HG02678 (cell line): ENCODE data around the gene ACOT13.
"Not testable (repeated sequence)": the region's sequence is repeated elsewhere in the genome, so short reads cannot be mapped to it uniquely, and the experiment has no call there.

Experiments used
- ATAC-seq: cut with Tn5 transposase; IDR thresholded peaks from one replicate; pipeline ENCODE4 v1.9.1; 2021; ENCODE audit warnings: mild to moderate bottlenecking, moderate library complexity; ENCODE audit not compliant: unreplicated experiment

Gene ACOT13

DNA sequence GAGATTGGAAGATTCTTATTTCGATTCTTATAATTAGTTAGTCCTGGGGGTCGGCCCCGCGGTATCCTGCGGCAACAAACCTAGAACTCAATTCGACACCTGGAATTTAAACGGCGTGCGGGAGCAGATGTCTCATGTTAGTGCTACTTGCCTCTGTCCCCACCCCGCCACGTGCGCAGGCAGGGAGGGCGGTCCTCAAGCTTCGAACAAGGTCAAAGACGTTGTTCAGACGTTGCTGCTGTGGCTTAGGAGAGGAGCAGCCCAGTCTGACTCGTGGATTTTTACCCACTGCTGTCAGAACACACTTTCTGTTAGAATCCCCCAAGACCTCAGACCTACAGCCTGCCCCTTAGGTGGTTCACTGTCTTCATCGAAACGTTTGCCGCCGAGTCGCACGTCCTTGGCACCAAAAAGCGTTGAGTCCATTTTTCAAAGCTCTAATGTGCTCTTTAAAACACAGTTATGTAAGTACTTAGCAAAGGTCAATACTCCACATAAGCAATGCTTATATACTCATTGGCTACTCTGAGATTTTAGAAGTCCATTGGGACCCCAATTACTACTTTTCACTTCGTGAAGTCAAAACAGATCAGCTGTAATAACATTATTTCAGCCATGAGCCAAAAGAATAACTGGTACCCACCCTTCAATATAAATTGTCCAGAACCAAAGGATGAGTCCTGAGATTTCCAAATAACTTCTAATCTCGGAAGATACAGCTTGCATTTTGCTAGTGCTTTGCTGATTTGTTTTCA is 54.8 kb downstream of the ACOT13 start:
- peak; percentile 51 for ATAC-seq

DNA sequence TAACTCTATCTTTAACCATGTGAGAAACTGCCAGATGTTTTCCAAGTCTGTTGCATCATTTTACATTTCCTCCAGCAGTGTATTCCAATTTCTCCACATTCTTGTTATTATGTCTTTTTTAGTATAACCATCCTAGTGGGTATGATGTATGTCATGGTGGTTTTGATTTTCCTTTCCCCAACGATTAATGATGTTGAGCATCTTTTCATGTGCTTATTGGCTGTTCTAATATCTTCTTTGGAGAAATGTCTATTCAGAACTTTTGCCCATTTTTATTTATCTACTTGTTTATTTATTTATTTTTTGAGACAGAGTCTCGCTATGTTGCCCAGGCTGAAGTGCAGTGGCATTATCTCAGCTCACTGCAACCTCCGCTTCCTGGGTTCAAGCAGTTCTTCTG is 56.4 kb downstream of the ACOT13 start:
- no peak for ATAC-seq

DNA sequence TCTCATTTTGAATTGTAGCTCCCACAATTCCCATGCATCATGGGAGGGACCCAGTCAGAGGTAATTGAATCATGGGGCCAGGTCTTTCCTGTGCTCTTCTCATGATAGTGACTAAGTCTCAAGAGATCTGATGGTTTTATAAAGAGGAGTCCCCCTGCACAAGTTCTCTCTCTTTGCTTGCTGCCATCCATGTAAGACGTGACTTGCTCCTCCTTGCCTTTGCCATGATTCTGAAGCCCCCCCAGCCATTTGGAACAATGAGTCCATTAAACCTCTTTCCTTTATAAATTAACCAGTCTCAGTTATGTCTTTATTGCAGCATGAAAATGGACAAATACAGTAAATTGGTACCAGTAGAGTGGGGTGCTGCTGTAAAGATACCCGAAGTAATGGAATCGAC is 63.8 kb downstream of the ACOT13 start:
- not testable (repeated sequence) for ATAC-seq

DNA sequence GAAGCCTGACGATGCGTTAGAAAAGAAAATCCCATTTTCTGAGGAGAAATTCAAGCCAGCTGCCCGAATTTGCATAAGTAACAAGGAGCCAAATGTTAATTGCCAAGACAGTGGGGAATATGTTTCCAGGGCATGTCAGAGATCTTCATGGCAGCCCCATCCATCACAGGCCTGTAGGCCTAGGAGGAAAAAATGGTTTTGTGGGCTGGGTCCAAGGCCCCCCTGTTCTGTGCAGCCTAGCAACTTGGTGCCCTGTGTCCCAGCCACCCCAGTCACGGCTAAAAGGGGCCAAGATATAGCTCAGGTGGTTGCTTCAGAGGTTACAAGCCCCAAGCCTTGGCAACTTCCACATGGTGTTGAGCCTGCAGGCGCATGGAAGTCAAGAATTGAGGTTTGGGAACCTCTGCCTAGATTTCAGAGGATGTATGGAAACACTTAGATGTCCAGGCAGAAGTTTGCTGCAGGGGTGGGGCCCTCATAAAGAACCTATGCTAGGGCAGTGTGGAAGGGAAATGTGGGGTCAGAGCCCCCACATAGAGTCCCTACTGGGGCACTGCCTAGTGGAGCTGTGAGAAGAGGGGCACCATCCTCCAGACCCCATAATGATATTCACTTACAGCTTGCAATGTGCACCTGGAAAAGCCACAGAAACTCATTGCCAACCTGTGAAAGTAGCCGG is 64.7 kb downstream of the ACOT13 start:
- ATAC-seq, result not testable (repeated sequence)

DNA sequence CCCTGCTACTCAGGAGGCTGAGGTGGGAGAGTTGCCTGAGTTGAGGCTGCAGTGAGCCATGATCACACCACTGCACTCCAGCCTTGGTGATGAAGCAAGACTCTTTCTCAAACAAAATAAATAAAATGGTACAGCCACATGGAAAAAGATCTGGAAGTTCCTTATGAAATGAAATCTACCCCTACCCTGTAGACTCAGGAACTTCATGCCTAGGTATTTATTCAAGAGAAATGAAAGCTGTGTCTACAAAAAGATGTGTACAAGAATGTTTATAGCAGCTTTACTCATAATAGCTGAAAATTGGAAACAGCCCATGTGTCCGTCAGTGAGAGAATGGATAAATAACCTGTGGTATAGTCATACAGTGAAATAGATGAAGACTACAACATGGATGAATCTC is 67.3 kb downstream of the ACOT13 start:
- ATAC-seq, result no peak

DNA sequence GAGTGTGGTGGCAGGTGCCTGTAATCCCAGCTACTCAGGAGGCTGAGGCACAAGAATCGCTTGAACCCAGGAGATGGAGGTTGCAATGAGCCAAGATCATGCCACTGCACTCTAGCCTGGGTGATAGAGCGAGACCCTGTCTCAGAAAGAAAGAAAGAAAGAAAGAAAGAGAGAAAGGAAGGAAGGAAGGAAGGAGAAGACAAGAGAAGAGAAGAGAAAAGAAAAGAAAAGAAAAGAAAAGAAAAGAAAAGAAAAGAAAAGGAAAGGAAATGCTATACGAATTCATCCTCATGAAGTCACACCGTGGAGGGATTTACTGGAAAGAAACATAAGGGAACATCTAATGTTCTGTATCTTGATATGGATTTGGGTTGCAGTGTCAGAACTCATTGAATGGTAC is 67.8 kb downstream of the ACOT13 start:
- not testable (repeated sequence) for ATAC-seq

DNA sequence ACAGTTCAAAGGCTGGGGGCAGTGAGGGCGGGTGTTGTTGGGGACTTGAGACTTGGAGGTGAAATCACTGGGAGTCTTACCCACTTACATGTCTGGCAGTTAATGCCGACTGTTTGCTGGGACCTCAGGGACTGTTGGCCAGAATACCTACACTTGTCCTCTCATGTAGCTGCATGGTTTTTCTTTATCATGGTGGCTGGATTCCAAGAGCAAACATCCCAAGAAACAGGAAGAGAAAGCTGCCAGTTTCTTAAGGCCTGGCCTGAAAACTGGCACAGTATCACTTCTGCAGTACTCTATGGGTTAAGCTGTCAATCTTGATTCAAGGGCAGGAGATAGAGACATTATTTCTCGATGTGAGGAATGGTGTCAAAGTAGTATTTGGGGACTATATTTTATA is 71.9 kb downstream of the ACOT13 start:
- ATAC-seq, result no peak

DNA sequence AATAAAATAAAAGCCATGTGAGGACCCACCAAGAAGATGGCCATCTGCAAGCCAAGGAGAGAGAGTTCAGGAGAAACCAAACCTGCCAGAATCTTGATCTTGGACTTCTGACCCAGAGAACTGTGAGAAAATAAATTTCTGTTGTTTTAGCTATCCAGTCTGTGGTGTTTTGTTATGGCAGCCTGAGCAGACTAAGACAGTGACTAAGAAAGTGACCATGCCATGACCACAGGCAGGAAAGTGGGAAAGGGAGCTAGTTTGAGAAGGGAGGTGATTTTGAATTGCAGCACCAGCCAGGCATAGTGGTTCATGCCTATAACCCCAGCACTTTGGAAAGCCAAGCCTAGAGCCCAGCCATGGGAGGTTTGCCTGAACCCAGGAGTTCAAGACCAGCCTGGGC is 74.0 kb downstream of the ACOT13 start:
- no peak for ATAC-seq

DNA sequence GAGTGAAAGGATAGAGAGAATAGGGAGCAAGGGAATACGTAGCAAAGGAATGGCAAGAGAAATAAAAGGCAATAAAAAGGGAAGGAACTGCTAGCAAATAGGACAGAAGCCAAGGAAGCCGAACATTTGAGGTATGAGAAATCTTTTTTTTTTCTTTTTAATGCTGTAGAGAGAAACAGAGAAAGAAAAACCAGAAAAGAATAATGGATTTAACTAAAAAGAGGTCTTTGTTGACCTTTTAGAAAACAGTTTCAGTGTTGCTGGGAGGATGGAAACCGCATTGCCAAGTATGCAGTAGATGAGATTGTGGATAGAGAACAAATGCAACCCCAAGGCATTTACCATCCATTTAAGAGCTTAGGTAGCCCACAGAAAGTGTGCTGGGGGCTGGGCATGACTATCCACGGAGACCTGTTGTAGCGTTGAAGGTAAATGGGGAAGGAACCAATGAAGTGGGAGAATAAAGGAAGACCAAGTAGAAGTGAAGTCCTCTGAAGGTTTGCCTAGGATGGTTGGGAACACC is 75.4 kb downstream of the ACOT13 start:
- no peak for ATAC-seq

DNA sequence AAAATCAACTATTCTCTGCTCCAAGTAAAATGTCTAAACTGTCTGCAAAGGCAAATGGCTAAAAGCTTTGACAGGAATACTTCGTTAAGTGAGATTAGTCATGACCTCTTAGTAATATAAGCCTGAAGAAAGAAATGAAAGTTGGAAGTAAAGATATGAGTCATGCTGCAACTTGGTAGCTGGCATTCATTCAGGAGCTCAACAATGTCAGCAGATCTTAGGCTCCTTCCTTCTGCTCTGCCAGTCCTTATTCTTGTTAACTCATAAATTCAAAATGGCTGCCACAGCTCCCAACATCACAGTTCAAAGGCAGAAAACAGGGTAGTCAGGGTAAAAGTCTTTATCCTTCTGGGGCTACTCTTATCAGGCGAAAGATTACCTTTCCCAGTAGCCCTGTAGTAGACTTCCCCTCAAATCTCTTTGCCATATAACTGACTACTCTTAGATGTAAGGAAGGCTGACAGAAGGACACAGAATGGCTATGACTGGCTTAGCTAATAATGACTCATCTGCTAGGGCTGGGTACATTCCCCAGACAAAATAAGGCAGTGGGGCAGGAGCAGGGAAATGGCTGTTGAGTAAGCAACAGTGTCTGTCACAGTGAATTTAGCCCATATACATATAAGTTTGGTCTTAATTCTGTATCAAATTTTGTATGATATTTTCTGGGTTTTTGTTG is 76.5 kb downstream of the ACOT13 start:
- peak; percentile 85 for ATAC-seq

DNA sequence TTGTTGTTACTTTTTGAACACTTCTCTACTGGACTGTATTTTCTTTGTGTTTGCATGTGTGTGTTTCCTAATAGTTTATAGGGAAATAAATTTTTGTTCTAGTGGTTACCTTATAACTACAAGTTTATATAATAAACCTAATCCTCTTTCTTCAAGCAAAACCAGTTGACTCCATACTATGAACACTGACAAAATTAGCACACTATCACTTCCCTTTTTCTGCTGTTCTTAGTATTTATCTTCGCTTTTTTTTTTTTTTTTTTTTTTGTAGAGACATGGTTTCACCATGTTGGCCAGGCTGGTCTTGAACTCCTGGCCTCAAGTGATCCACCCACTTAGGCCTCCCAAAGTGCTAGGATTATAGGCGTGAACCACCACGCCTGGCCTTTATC is 77.1 kb downstream of the ACOT13 start:
- ATAC-seq, result peak; percentile 44

DNA sequence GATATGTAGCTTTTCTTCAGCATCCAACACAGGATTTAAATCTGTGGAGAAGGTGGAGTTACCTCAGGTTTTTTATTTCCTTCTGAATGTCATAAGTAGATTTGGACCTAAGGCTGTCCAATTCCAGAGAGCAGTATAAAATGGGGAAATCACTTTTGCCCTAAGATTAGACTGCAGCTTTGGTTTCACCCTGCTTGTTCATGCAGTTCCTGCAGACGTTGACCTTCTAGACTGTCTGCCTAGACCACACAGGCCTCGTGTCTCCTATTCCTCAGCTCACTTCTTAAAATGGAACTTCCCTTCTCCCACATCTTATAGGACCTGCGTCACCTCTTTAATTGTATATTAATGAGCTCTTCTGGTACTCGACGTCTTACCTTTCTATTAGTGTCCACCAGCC is 78.0 kb downstream of the ACOT13 start:
- no peak for ATAC-seq

DNA sequence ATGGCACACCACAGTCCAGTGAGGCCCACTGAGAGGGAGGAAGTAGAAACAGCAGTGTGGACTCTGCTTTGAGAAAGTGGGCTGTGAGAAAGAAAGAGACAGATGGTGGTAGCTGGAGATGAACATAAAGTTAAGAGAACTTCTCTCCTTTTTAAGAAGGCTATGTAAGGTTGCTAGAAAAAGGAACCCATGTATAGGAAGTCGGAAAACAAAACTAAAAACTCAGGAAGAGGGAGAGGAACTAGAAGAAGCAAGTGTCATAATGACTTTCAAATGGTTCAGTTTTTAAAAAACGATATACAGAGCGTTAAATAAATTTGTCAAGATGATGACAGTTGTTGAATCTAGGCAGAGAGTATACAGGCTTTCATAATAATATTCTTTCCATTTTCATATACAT is 82.4 kb downstream of the ACOT13 start:
- ATAC-seq, result no peak

DNA sequence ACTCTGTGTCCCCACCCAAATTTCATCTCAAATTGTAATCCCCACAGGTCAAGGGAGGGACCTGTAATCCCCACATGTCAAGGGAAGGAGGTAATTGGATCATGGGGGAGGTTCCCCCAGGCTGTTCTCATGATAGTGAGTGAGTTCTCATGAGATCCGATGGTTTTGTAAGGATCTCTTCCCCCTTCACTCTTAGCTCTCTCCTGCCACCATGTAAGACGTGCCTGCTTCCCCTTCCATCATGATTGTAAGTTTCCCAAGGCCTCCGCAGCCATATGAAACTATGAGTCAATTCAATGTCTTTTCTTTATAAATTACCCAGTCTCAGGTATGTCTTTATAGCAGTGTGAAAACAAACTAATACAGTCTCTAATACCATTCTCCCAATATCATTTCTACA is 84.0 kb downstream of the ACOT13 start:
- ATAC-seq, result not testable (repeated sequence)

DNA sequence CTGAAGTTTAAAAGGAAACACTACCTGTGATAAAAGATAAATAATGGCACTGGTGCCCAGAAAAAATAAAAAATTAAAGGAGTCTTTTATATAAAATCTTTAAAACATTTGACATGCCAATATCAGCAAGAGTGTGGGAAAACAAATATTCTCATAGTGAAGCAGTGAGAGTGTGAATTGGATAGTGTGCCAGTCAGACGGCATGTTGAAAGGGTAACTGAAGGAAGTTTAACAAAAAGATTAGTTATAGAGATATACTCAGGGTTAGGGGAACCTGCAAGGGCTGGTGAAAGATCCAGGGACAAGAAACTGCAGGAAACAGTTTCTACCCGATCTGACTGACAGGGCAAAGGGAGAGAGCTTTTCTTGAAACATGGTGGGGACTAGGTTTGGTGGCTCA is 85.6 kb downstream of the ACOT13 start:
- no peak for ATAC-seq

DNA sequence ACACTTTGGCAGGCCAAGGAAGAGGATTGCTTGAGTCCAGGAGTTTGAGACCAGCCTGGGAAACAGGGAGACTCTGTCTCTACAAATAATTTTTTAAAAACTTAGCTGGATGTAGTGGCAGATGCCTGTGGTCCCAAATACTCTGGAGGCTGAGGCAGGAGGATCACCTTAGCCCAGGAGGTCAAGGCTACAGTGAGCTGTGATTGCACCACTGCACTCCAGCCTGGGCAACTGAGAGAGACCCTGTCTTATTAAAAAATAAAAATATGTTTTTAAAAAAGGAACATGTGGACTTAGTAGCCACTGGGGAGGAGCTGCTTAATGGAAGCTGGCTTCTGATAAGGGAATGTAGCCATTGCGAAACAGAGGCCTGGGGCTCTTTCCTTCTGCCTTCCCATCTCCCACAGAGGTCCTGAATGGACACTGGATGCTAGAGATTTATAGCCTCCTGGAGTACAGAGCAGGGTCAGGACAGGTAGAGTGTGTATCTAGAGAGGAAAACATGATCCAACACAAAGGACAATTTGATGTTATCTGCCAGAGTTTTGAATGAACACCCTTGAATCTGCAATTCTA is 86.1 kb downstream of the ACOT13 start:
- no peak for ATAC-seq

DNA sequence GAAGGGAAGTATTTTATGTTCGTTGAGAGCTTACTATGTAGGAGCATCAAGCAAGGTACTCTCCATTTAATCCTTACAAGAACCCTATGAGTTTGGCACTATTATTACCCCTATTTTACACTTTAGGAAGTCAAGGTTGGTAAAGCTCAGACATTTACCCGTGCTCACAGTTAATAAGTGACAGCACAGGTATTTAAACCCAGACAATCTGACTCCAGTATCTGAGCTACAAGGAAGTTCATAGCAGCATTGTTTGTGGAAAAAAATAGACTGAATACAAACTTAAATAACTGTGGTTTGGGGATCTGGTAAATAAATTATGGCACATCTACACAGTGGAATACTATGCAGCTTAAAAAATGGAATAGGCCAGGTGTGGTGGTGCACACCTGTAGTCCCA is 86.7 kb downstream of the ACOT13 start:
- no peak for ATAC-seq

DNA sequence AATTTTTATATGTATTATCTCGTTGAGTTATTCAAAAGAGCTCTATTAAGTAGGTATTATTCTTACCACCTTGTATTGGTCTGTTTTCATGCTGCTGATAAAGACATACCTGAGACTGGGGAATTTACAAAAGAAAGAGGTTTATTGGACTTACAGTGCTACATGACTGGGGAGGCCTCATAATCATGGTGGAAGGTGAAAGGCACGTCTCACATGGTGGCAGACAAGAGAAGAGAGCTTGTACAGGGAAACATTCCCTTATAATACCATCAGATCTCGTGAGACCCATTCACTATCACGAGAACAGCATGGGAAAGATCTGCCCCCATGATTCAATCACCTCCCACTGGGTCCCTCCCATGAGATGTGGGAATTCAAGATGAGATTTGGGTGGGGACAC is 87.5 kb downstream of the ACOT13 start:
- ATAC-seq, result not testable (repeated sequence)
